Natural killer cell (primary cell): Measurements from ENCODE around the gene PROCA1. TPM values are rescaled to one million over a fixed set of nuclear protein-coding genes. Genes with fewer than 3 reads are reported as not detected.
A peak's percentile ranks its signal among the peaks of the same experiment; 100 is the strongest.

Source experiments
- ATAC-seq, 3 donors: fragments of 150-1000 bp in 2 of 3; fragments of 200-7000 bp in 1 of 3; cut with Tn5 transposase; 1 replicate in 1 of 3; 2 replicates in 2 of 3; pipeline ENCODE4 v1.10.0; 2021; ENCODE audit warnings: mild to moderate bottlenecking in 2 of 3, moderate library complexity in 2 of 3
- DNase-seq, 2 donors: peaks; one replicate each; pipeline versions ENCODE4 v3.0.0 to v3.0.0-alpha.2; 2013 to 2021; ENCODE audit warnings: mixed read lengths in 1 of 2
- H3K27ac ChIP-seq: one replicate; pipeline ENCODE4 v1.5.1; 2013; ENCODE audit warnings: mild to moderate bottlenecking, low read length
- H3K27me3 ChIP-seq: one replicate; pipeline ENCODE4 v1.6.1; 2013; ENCODE audit warnings: low read length; ENCODE audit not compliant: control insufficient read depth, insufficient read depth
- H3K36me3 ChIP-seq: one replicate; pipeline ENCODE4 v1.6.1; 2013; ENCODE audit warnings: low read length; ENCODE audit not compliant: control insufficient read depth, insufficient read depth
- H3K4me1 ChIP-seq: one replicate; pipeline ENCODE4 v1.6.1; 2013; ENCODE audit warnings: low read length; ENCODE audit not compliant: control insufficient read depth, insufficient read depth
- H3K4me3 ChIP-seq: one replicate; pipeline ENCODE4 v1.5.1; 2013; ENCODE audit warnings: low read length
- H3K9me3 ChIP-seq: one replicate; pipeline ENCODE4 v1.6.1; 2013; ENCODE audit warnings: low read length; ENCODE audit not compliant: control insufficient read depth, insufficient read depth
- H3K27ac Mint-ChIP-seq, 2 donors: one replicate each; pipeline ENCODE4 v1.8.0; 2022; ENCODE audit warnings: mild to moderate bottlenecking in 2 of 2, mixed read lengths in 2 of 2, moderate library complexity in 1 of 2
- H3K27me3 Mint-ChIP-seq, 2 donors: one replicate each; pipeline ENCODE4 v1.8.0; 2022; ENCODE audit warnings: low read depth in 2 of 2, mixed read lengths in 2 of 2
- H3K36me3 Mint-ChIP-seq: one replicate; pipeline ENCODE4 v1.8.0; 2022; ENCODE audit warnings: mixed read lengths
- H3K4me1 Mint-ChIP-seq, 2 donors: one replicate each; pipeline ENCODE4 v1.8.0; 2022; ENCODE audit warnings: mixed read lengths in 2 of 2
- H3K4me3 Mint-ChIP-seq: one replicate; pipeline ENCODE4 v1.8.0; 2022; ENCODE audit warnings: mild to moderate bottlenecking, moderate library complexity, mixed read lengths
- H3K9me3 Mint-ChIP-seq, 2 donors: one replicate each; pipeline ENCODE4 v1.8.0; 2022; ENCODE audit warnings: mixed read lengths in 2 of 2
- WGBS: methylation state at CpG from one replicate; pipeline ENCODE4 v1.1.7; 2013; ENCODE audit warnings: missing lambda C conversion rate; ENCODE audit not compliant: insufficient coverage; 5-methylcytosine and 5-hydroxymethylcytosine counted together
- intact Hi-C: fragments of 100-400 bp; cut with micrococcal nuclease; formaldehyde crosslinking; loops from one replicate; pipeline ENCODE4 v1.14.2; 2022
- total RNA-seq, 4 donors: library from RNA; stranded (reverse); fragments of 120-200 nt in 1 of 4; gene quantifications; one replicate each; pipeline versions ENCODE4 v1.2.3 to v1.2.4, GENCODE V29; 2013 to 2022
- TF ChIP-seq, protein P1 (sequence below): fragments of 200-600 bp; IDR thresholded peaks from one replicate; pipeline ENCODE4 v1.8.0; 2022; ENCODE audit warnings: antibody characterized with exemption

PROCA1 gene
- total RNA-seq, 3 donors from 2014 or later (not counting 1 experiment from before 2014, with no cell fraction given) = 2.3 to 5.8 (median 3.6) TPM

DNA sequence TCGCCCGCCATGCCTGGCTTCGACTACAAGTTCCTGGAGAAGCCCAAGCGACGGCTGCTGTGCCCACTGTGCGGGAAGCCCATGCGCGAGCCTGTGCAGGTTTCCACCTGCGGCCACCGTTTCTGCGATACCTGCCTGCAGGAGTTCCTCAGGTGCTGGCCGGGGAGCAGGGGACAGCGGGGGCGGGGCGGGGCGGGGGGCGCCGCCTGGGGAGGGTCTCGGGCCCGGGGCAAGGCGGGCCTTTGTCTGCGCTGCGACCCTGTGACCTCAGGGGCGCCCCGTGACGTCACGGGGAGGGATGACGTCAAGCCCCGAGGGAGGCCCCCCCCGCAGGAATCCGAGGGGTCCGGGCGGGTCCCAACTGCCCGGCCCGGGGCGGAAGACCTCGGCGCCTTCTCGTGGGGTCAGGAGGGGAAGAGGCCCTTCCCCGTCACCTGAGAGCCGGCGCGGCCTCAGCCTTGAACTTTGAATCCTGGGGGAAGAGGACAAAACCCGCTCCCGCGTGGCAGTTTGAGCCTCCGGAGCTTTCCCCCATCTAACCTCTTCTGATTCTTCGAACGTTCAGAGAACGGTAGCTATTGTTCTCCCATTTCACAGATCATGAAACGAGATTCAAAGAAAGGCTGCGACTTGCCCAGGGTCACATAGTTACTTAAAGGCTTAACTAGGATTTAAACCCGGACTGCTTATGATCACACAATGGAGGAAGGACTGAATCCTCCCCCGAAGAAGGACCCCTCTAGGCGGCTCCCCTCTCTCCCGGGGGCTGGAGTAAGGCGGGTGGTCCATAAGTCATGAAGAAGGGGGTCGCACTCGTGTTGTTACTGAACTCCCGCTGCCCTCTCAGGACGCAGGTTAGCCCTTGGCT lies 32.6 kb upstream of the PROCA1 start:
- H3K4me1 Mint-ChIP-seq = peaks cover 0 to 28% of the 10 kb centered on the region in 2 donors
- no peaks in the 10 kb centered on the region for H3K27me3 Mint-ChIP-seq
- peak; percentile 44 to 50 (median 46) for ATAC-seq
- Histone ChIP-seq H3K9me3 (no peaks in the 10 kb centered on the region), H3K27ac (peak overlapping the region; percentile 71), H3K36me3 (peaks cover 12% of the 10 kb centered on the region), H3K4me3 (peak overlapping the region; percentile 54), H3K27me3 (no peaks in the 10 kb centered on the region), H3K4me1 (peaks cover 64% of the 10 kb centered on the region)
- peak overlapping the region; percentile 86 for H3K4me3 Mint-ChIP-seq
- TF ChIP-seq, protein P1, sequence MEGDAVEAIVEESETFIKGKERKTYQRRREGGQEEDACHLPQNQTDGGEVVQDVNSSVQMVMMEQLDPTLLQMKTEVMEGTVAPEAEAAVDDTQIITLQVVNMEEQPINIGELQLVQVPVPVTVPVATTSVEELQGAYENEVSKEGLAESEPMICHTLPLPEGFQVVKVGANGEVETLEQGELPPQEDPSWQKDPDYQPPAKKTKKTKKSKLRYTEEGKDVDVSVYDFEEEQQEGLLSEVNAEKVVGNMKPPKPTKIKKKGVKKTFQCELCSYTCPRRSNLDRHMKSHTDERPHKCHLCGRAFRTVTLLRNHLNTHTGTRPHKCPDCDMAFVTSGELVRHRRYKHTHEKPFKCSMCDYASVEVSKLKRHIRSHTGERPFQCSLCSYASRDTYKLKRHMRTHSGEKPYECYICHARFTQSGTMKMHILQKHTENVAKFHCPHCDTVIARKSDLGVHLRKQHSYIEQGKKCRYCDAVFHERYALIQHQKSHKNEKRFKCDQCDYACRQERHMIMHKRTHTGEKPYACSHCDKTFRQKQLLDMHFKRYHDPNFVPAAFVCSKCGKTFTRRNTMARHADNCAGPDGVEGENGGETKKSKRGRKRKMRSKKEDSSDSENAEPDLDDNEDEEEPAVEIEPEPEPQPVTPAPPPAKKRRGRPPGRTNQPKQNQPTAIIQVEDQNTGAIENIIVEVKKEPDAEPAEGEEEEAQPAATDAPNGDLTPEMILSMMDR = no peak
- no peaks in the 10 kb centered on the region for H3K9me3 Mint-ChIP-seq
- no peaks in the 10 kb centered on the region for H3K36me3 Mint-ChIP-seq
- peak; percentile 60 to 84 for DNase-seq
- peak overlapping the region; percentile 81 to 83 for H3K27ac Mint-ChIP-seq
- 1% methylated on average over 61 of the region's 61 CpGs for WGBS
- intact Hi-C loops = loop anchor here (5.0 kb wide), 1 partner anchor 183 kb away; no protein-coding TSS in a partner anchor

DNA sequence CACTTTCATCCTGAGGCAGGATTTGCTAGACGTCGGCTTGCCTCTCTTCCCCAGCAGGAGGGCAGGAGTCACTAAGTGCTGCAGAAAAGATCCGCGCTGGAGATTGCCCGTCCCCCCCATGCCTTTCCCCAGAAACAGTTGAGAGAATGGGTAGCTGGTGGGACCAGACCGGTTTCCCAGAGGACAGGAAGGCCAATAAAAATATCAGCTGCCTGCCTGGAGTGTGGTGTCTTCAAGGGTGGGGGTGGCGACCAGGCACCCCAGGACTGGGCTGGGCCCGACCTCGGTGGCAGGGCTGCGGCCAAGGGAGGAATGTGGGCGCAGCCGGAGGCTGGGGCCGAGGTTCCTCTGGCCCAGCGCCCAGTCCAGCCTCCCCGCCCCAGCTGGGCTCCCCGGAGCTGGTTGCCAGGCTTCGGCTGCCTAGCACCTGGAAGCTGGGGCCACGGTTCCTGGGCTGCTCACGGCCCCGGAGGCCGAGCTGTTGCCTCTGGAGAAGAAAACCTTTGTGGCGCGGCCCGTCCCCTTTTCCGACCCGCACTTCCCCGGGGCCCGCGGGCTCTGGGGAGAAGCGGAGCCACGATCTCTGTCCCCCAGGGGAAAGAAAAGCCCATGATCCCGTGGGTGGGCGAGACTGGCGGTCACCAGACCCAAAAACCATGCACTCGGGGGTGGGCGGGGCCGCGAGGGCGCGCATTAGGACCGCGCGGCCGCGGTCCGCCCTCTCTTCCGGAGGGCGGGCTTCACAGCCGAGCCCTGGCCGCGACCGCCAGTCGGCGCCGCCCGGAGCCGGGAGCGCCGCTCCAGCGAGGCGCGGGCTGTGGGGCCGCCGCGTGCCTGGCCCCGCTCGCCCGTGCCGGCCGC lies 31.8 kb upstream of the PROCA1 start, which contains the start of gene TRAF4:
Gene TRAF4 (plus strand): TSS at position 769 of the 861 bp plus-strand sequence. CDS start 102 bp downstream, outside the sequence.
- H3K27me3 Mint-ChIP-seq = no peaks in the 10 kb centered on the region
- Histone ChIP-seq H3K9me3 (no peaks in the 10 kb centered on the region), H3K27ac (peak within 1 kb of the TSS; percentile 71), H3K4me1 (peaks cover 73% of the 10 kb centered on the region), H3K36me3 (peaks cover 8% of the 10 kb centered on the region), H3K4me3 (peak within 1 kb of the TSS; percentile 54), H3K27me3 (no peaks in the 10 kb centered on the region)
- peak; percentile 90 to 95 (median 94) for ATAC-seq
- H3K27ac Mint-ChIP-seq = peak within 1 kb of the TSS; percentile 81 to 83
- peak; percentile 74 to 91 for DNase-seq
- H3K9me3 Mint-ChIP-seq = no peaks in the 10 kb centered on the region
- 3% methylated on average over 70 of the region's 70 CpGs for WGBS
- peaks cover 0 to 35% of the 10 kb centered on the region in 2 donors for H3K4me1 Mint-ChIP-seq
- no peaks in the 10 kb centered on the region for H3K36me3 Mint-ChIP-seq
- TF ChIP-seq, protein P1 = no peak
- intact Hi-C loops = loop anchor here (5.0 kb wide), 1 partner anchor 184 kb away; no protein-coding TSS in a partner anchor
- peak within 1 kb of the TSS; percentile 86 for H3K4me3 Mint-ChIP-seq

DNA sequence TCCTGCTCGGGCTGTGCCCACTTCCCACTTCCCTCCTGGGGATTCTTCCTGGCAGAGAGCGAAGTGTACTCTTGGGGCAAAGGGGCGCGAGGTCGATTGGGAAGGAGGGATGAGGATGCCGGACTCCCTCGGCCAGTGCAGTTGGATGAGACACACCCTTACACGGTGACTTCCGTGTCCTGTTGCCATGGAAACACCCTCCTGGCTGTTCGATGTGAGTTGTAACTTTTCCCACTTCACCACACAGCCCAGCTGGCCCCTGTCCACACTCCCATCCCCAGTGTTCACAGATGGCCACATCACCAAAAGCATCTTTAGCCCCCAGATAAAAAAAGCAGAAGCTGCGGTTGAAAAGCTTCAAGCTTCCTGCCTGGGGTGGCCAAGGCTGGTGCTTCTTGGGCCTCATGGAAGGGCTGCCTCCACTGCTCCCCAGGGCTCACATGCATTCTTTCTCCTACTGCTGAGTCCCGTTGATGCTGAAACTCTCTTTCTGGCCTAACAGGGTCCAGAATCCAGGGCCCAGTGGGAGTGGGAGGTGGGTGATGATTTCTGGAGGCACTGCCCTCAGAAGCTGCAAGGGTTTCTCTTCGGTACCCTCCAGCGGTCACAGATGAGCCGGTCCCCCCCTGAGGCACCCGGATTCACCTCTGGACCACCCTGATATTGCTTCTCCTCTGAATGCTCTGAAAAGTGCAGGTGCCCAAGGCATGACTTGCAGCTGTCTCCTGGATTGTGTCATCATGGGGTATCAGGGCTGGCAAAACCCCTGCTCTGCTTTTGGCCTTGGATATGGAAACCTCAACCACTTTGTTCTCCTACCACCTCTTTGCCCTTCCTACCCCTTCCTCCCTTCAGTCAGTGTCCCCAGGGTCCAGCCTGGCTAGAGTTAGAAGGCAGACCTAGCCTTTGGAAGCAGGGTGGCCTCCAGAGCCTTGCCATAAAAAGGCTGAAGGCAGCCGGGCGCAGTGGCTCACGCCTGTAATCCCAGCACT lies 30.0 kb upstream of the PROCA1 start:
- intact Hi-C loops = loop anchor here (5.0 kb wide), 1 partner anchor 186 kb away; no protein-coding TSS in a partner anchor
- no peaks in the 10 kb centered on the region for H3K27me3 Mint-ChIP-seq
- TF ChIP-seq, protein P1 = no peak
- DNase-seq (no peak), ATAC-seq (peak in 1 of 3 donors; percentile 27)
- Histone ChIP-seq H3K4me1 (peaks cover 80% of the 10 kb centered on the region), H3K4me3 (no peak overlapping the region), H3K27me3 (no peaks in the 10 kb centered on the region), H3K9me3 (no peaks in the 10 kb centered on the region), H3K27ac (peak overlapping the region; percentile 53), H3K36me3 (no peaks in the 10 kb centered on the region)
- H3K27ac Mint-ChIP-seq = no peak overlapping the region
- no peak overlapping the region for H3K4me3 Mint-ChIP-seq
- 53% methylated on average over 19 of the region's 19 CpGs for WGBS
- H3K36me3 Mint-ChIP-seq = no peaks in the 10 kb centered on the region
- peaks cover 0 to 38% of the 10 kb centered on the region in 2 donors for H3K4me1 Mint-ChIP-seq
- no peaks in the 10 kb centered on the region for H3K9me3 Mint-ChIP-seq
